Measurements from ENCODE around the gene KRT6A. TPM values are rescaled to one million over a fixed set of nuclear protein-coding genes. Genes with fewer than 3 reads are reported as not detected.

The KRT6A gene
- total and polyA plus RNA-seq, 2 of the 13 experiments (the other 11 are each of a cell fraction or from before 2014, with no cell fraction given) = 0.13 TPM; not detected in 1

DNA sequence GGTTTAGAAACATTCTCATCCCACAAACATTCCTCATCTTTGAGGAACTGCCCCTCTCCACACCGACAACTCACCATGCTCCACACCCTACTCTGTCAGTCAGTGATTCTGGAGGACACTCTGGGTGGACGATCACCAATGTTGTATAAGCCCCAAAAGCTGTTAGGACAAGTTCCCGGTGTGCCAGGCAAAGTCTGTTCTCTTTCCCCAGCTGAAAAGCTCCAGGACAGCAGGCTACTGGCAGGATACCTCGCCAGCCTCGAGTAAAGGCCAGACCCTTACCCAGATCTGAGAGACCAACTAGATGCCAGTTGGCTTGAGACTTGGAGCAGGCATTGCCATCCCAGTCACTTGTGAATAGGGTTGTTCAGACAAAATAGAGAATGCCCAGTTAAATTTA lies 15.2 kb upstream of the KRT6A start:
- peaks cover 14% of the 10 kb centered on the region for H3K9me3 ChIP-seq (ENCODE audit: low read length)
- H3K4me2 ChIP-seq (ENCODE audit: low read depth, low read length) = no peak overlapping the region
- no TSS peak for BruUV-seq (replicated peaks)
- H2AFZ ChIP-seq (ENCODE audit: low read length) = no peak overlapping the region
- no peak overlapping the region for H3K4me3 ChIP-seq (replicated peaks in 1 of 3; ENCODE audit: insufficient read depth in 1 of 3, low read depth in 2 of 3, low read length in 3 of 3)
- ChIA-PET CTCF (ENCODE audit: low intra/inter-chr PET ratio, low total read pairs) (no interaction called here), POLR2A (no interaction called here)
- no peak for ATAC-seq
- DNase-seq (ENCODE audit: low spot score) = no peak
- TF ChIP-seq JARID2 (CRISPR knock-in tag; IDR thresholded peaks at IDR 0.05; ENCODE audit: insufficient replicate concordance) = no peak
- TF ChIP-seq RFXAP (CRISPR knock-in tag; IDR thresholded peaks at IDR 0.05; ENCODE audit: borderline replicate concordance) = no peak
- no peak for TF ChIP-seq ZNF225 (CRISPR knock-in tag; IDR thresholded peaks at IDR 0.05)
- no peak for TF ChIP-seq ATAD3A (CRISPR knock-in tag; IDR thresholded peaks at IDR 0.05)
- TF ChIP-seq ZBTB20 (CRISPR knock-in tag; IDR thresholded peaks at IDR 0.05; ENCODE audit: borderline replicate concordance, low read depth) = no peak
- H4K20me1 ChIP-seq (ENCODE audit: insufficient read depth, low read length) = no peaks in the 10 kb centered on the region
- H3K27ac ChIP-seq (ENCODE audit: extremely low read length, insufficient read depth, low read length) = no peak overlapping the region
- H3K4me1 ChIP-seq (ENCODE audit: insufficient read depth, low read length) = no peaks in the 10 kb centered on the region
- H3K36me3 ChIP-seq (replicated peaks in 1 of 2; ENCODE audit: control insufficient read depth in 1 of 2, insufficient read depth in 2 of 2, low read length in 2 of 2) = no peaks in the 10 kb centered on the region
- 0% methylated on average over 4 of the region's 5 CpGs for WGBS (ENCODE audit: low lambda C conversion rate)
- in situ Hi-C loops (cut with HindIII; ENCODE audit: extremely low pct_ligation_motif_present, low pct_unique_long_range_greater_than_20kb) (no loop called here), intact Hi-C loops (cut with micrococcal nuclease; ENCODE audit: unreplicated experiment) (no loop called here)
- no peaks in the 10 kb centered on the region for H3K27me3 ChIP-seq (ENCODE audit: control insufficient read depth in 1 of 2, insufficient read depth in 2 of 2, low read length in 2 of 2)
- H3K79me2 ChIP-seq (ENCODE audit: insufficient read depth, low read length) = no peaks in the 10 kb centered on the region
- H3K9ac ChIP-seq (ENCODE audit: insufficient read depth, low read depth, low read length) = no peak overlapping the region
- no peak for FAIRE-seq

DNA sequence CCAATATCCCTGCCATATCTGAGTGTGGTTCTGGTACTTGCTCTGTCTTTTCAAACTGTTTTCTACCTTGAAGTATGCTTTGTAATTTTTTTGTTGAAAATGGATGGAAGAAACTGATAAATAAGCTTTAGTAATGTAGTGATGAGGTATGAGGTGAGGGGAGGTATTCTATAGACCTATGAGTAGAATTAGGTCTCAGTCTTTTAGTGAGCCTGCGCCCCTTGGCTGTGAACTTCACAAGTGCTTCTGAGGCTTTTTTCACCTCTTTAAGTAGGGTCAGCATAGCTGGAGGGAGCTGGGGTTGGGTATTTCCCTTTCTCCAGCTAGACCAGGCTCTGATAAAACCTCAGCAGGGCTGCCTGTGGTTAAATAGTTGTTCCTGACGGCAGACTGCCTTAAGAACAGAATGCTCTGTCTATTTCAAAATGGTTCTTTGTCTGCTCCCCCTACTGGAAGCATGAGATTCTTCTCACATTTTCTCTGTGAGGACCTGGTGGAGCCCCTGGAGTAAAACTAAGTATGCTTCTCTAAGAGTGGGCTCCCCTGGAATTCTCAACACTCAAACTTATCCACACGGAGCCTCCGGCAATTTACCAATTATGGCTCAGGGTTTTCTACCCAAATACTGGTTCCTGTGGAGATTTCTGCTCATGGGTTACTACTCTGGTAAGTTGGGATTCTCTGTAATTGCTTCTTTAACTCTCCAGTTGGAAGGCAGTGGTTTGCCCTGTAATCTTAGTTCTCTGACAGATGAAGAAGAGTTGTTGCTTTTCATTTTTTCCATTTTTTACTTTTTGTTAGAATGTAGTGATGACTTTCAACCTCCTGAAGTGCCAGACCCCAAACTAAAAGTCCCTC lies 14.0 kb upstream of the KRT6A start:
- CTCF ChIA-PET (ENCODE audit: low intra/inter-chr PET ratio, low total read pairs) = interaction anchor here (0.8 kb wide), 1 partner anchor 134 kb away, joined by 5 read pairs; no protein-coding TSS in a partner anchor
- no peak overlapping the region for H2AFZ ChIP-seq (ENCODE audit: low read length)
- H3K27ac ChIP-seq (ENCODE audit: extremely low read length, insufficient read depth, low read length) = no peak overlapping the region
- FAIRE-seq = no peak
- H3K79me2 ChIP-seq (ENCODE audit: insufficient read depth, low read length) = no peaks in the 10 kb centered on the region
- DNase-seq (ENCODE audit: low spot score) = peak; percentile 17
- POLR2A ChIA-PET = no interaction called here
- no peaks in the 10 kb centered on the region for H3K4me1 ChIP-seq (ENCODE audit: insufficient read depth, low read length)
- no peaks in the 10 kb centered on the region for H4K20me1 ChIP-seq (ENCODE audit: insufficient read depth, low read length)
- ATAC-seq = peak; percentile 78
- in situ Hi-C loops (cut with HindIII; ENCODE audit: extremely low pct_ligation_motif_present, low pct_unique_long_range_greater_than_20kb) (no loop called here), intact Hi-C loops (cut with micrococcal nuclease; ENCODE audit: unreplicated experiment) (loop anchor here (2.0 kb wide), 1 partner anchor 350 kb away; no protein-coding TSS in a partner anchor)
- no peaks in the 10 kb centered on the region for H3K27me3 ChIP-seq (ENCODE audit: control insufficient read depth in 1 of 2, insufficient read depth in 2 of 2, low read length in 2 of 2)
- peaks cover 14% of the 10 kb centered on the region for H3K9me3 ChIP-seq (ENCODE audit: low read length)
- no peak overlapping the region for H3K9ac ChIP-seq (ENCODE audit: insufficient read depth, low read depth, low read length)
- no peak overlapping the region for H3K4me2 ChIP-seq (ENCODE audit: low read depth, low read length)
- no peaks in the 10 kb centered on the region for H3K36me3 ChIP-seq (replicated peaks in 1 of 2; ENCODE audit: control insufficient read depth in 1 of 2, insufficient read depth in 2 of 2, low read length in 2 of 2)
- no TSS peak for BruUV-seq (replicated peaks)
- 15% methylated on average over 4 of the region's 4 CpGs for WGBS (ENCODE audit: low lambda C conversion rate)
- peak; percentile 41; the same call in 1 of the 2 replicates for TF ChIP-seq STAG1 (CRISPR knock-in tag; IDR thresholded peaks at IDR 0.05)
- no peak for TF ChIP-seq PRMT3 (CRISPR knock-in tag; IDR thresholded peaks at IDR 0.05; ENCODE audit: borderline replicate concordance, low read depth)
- TF ChIP-seq, protein P1, sequence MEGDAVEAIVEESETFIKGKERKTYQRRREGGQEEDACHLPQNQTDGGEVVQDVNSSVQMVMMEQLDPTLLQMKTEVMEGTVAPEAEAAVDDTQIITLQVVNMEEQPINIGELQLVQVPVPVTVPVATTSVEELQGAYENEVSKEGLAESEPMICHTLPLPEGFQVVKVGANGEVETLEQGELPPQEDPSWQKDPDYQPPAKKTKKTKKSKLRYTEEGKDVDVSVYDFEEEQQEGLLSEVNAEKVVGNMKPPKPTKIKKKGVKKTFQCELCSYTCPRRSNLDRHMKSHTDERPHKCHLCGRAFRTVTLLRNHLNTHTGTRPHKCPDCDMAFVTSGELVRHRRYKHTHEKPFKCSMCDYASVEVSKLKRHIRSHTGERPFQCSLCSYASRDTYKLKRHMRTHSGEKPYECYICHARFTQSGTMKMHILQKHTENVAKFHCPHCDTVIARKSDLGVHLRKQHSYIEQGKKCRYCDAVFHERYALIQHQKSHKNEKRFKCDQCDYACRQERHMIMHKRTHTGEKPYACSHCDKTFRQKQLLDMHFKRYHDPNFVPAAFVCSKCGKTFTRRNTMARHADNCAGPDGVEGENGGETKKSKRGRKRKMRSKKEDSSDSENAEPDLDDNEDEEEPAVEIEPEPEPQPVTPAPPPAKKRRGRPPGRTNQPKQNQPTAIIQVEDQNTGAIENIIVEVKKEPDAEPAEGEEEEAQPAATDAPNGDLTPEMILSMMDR (CRISPR knock-in tag; IDR thresholded peaks at IDR 0.05) = peak; percentile 49
- no peak overlapping the region for H3K4me3 ChIP-seq (replicated peaks in 1 of 3; ENCODE audit: insufficient read depth in 1 of 3, low read depth in 2 of 3, low read length in 3 of 3)
